GM18505 (cell line): ENCODE measurements around the gene ZNF202.
A peak's percentile ranks its signal among the peaks of the same experiment; 100 is the strongest.
"Not testable (repeated sequence)": the region's sequence is repeated elsewhere in the genome, so short reads cannot be mapped to it uniquely, and the experiment has no call there.

Experiments
- ATAC-seq: cut with Tn5 transposase; IDR thresholded peaks from one replicate; pipeline ENCODE4 v1.9.1; 2021; ENCODE audit not compliant: unreplicated experiment
- POLR2A ChIP-seq: IDR thresholded peaks from 4 replicates; pipeline ENCODE4 v1.6.1; 2011; ENCODE audit warnings: borderline replicate concordance; ENCODE audit not compliant: insufficient read depth, insufficient read length; ENCODE audit errors: extremely low read depth

Gene ZNF202

GRCh38 chr11:123755813-123756212 is 14.4 kb upstream of the ZNF202 start:
- no peak for TF ChIP-seq POLR2A
- ATAC-seq, result no peak

GRCh38 chr11:123755344-123755743 is 13.9 kb upstream of the ZNF202 start:
- TF ChIP-seq POLR2A, result no peak
- ATAC-seq, result no peak

GRCh38 chr11:123754101-123754568 is 12.7 kb upstream of the ZNF202 start, which contains the start of gene OR6X1:
Gene OR6X1, minus strand, starts transcription at chr11:123754518. Its CDS starts 0 bp downstream, at chr11:123754518.
- TF ChIP-seq POLR2A, result no peak
- ATAC-seq, result no peak

GRCh38 chr11:123753110-123753509 is 11.7 kb upstream of the ZNF202 start:
- ATAC-seq, result no peak
- TF ChIP-seq POLR2A, result no peak

- ATAC-seq, result no peak
- TF ChIP-seq POLR2A, result no peak
Measured at GRCh38 chr11:123751781-123752180, 10.3 kb upstream of the ZNF202 start.

GRCh38 chr11:123748349-123748748 is 6.9 kb upstream of the ZNF202 start:
- not testable (repeated sequence) for ATAC-seq

- ATAC-seq, result no peak
- TF ChIP-seq POLR2A, result no peak
Measured at GRCh38 chr11:123745764-123746451, 4.4 kb upstream of the ZNF202 start.

GRCh38 chr11:123742724-123743120 is 1.3 kb upstream of the ZNF202 start:
- ATAC-seq, result no peak
- TF ChIP-seq POLR2A, result no peak

- ATAC-seq, result peak; percentile 2
Measured at GRCh38 chr11:123742031-123742723, 717 bp upstream of the ZNF202 start.

GRCh38 chr11:123740787-123741158 is 687 bp downstream of the ZNF202 start:
- peak; percentile 1 for ATAC-seq
- TF ChIP-seq POLR2A, result no peak

More at GRCh38 chr11:123742031-123742723, 717 bp upstream of the ZNF202 start:
- TF ChIP-seq POLR2A, result no peak

GRCh38 chr11:123738374-123738773 is 3.1 kb downstream of the ZNF202 start:
- ATAC-seq, result no peak
- no peak for TF ChIP-seq POLR2A

- TF ChIP-seq POLR2A, result no peak
- no peak for ATAC-seq
Measured at GRCh38 chr11:123736769-123737168, 4.7 kb downstream of the ZNF202 start.

- no peak for TF ChIP-seq POLR2A
- ATAC-seq, result no peak
Measured at GRCh38 chr11:123729602-123730001, 11.9 kb downstream of the ZNF202 start.

- no peak for ATAC-seq
- TF ChIP-seq POLR2A, result no peak
Measured at GRCh38 chr11:123725995-123726655, 15.3 kb downstream of the ZNF202 start.
